HG02588 (cell line): ENCODE results near the gene FCMR.

Experiments used
- ATAC-seq: cut with Tn5 transposase; IDR thresholded peaks from one replicate; pipeline ENCODE4 v1.9.1; 2021; ENCODE audit warnings: mild to moderate bottlenecking, moderate library complexity; ENCODE audit not compliant: unreplicated experiment

FCMR gene

GRCh38 chr1:206921772-206922265 lies at the start of gene FCMR:
TSS of gene FCMR (minus strand) at chr1:206921941. CDS start at chr1:206921854, 87 bp downstream.
- no peak for ATAC-seq

- ATAC-seq = peak; percentile 61
Measured at GRCh38 chr1:206971029-206971655, 49.4 kb upstream of the FCMR start.

- no peak for ATAC-seq
Measured at GRCh38 chr1:206970446-206970845, 48.7 kb upstream of the FCMR start, which contains the start of gene FCAMR. TSS of gene FCAMR (minus strand) at chr1:206970460. CDS start at chr1:206970125, 335 bp downstream.

GRCh38 chr1:206969090-206969489 lies 47.3 kb upstream of the FCMR start:
- no peak for ATAC-seq

- peak; percentile 62 for ATAC-seq
Measured at GRCh38 chr1:206967096-206967849, 45.5 kb upstream of the FCMR start.

GRCh38 chr1:206965781-206966180 lies 44.0 kb upstream of the FCMR start:
- no peak for ATAC-seq

- ATAC-seq = no peak
Measured at GRCh38 chr1:206963740-206964139, 42.0 kb upstream of the FCMR start.

- ATAC-seq = no peak
Measured at GRCh38 chr1:206963119-206963712, 41.5 kb upstream of the FCMR start.

GRCh38 chr1:206962272-206962671 lies 40.5 kb upstream of the FCMR start:
- ATAC-seq = no peak

GRCh38 chr1:206961668-206962067 lies 39.9 kb upstream of the FCMR start:
- no peak for ATAC-seq

- no peak for ATAC-seq
Measured at GRCh38 chr1:206960676-206961386, 39.1 kb upstream of the FCMR start.

- ATAC-seq = no peak
Measured at GRCh38 chr1:206958144-206958543, 36.4 kb upstream of the FCMR start.

GRCh38 chr1:206957639-206958038 lies 35.9 kb upstream of the FCMR start:
- no peak for ATAC-seq

GRCh38 chr1:206955476-206956451 lies 34.0 kb upstream of the FCMR start:
- ATAC-seq = peak; percentile 49

GRCh38 chr1:206954459-206955342 lies 33.0 kb upstream of the FCMR start:
- ATAC-seq = no peak

GRCh38 chr1:206953626-206954025 lies 31.9 kb upstream of the FCMR start:
- ATAC-seq = no peak

- ATAC-seq = no peak
Measured at GRCh38 chr1:206953126-206953525, 31.4 kb upstream of the FCMR start.

- no peak for ATAC-seq
Measured at GRCh38 chr1:206952171-206952570, 30.4 kb upstream of the FCMR start.
